ENCODE results near the gene SP4. TPM values are rescaled to one million over a fixed set of nuclear protein-coding genes. Genes with fewer than 3 reads are reported as not detected.

SP4 gene
- total RNA-seq, 6 donors from 2014 or later, result 2.4 to 19.3 (median 9.5) TPM

DNA sequence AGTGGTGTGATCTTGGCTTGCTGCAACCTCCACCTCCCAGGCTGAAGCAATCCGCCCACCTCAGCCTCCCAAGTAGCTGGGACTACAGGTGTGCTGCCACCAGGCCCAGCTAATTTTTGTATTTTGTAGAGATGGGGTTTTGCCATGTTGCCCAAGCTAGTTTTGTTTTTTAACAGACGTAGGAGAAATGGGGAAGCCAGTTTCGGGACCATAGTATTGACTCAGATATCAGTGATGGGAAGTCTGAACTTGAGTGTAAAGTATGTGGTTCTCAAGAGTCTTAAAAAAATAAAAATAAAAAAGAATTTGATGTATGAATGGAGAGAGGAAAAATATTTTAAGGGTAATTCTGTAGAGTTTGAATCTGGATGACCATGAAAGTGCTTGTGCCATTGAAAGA is 34.2 kb downstream of the SP4 start:
- no peaks in the 10 kb centered on the region for H3K27me3 ChIP-seq
- H3K9me3 ChIP-seq, result no peaks in the 10 kb centered on the region
- WGBS, 2 donors, result 77 to 89% methylated on average over 3 of the region's 3 CpGs
- H3K36me3 ChIP-seq, result no peaks in the 10 kb centered on the region
- H3K27ac ChIP-seq, result no peak overlapping the region
- ATAC-seq (ENCODE audit: low FRiP score in 2 of 2) (no peak), DNase-seq (no peak)
- H3K4me3 ChIP-seq, result no peak overlapping the region
- no peak for TF ChIP-seq EP300 (IDR thresholded peaks at IDR 0.05)
- H3K4me1 ChIP-seq, result peaks cover 0 to 4% (median 0%) of the 10 kb centered on the region in 4 donors

DNA sequence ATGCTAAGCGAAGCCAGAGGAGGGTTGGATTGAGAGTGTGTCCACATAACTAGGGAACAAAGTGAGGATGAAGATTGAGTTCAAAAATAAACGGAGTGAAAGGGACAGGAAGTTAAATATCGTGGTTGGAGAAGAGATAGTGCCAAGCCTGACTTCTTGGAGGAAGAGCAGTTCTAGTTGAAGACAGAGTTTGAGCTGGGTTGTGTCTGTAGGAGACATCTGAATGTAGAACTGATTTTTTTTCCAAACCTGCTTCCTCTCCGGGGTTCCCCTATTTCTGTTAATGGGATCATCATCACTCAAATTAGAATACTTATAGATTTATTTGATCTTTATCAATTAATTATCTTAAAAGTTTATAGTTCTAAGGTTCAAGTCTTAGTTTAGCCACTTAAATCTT is 35.6 kb downstream of the SP4 start:
- no peaks in the 10 kb centered on the region for H3K36me3 ChIP-seq
- ATAC-seq (ENCODE audit: low FRiP score in 2 of 2) (no peak), DNase-seq (no peak)
- TF ChIP-seq, protein P1, sequence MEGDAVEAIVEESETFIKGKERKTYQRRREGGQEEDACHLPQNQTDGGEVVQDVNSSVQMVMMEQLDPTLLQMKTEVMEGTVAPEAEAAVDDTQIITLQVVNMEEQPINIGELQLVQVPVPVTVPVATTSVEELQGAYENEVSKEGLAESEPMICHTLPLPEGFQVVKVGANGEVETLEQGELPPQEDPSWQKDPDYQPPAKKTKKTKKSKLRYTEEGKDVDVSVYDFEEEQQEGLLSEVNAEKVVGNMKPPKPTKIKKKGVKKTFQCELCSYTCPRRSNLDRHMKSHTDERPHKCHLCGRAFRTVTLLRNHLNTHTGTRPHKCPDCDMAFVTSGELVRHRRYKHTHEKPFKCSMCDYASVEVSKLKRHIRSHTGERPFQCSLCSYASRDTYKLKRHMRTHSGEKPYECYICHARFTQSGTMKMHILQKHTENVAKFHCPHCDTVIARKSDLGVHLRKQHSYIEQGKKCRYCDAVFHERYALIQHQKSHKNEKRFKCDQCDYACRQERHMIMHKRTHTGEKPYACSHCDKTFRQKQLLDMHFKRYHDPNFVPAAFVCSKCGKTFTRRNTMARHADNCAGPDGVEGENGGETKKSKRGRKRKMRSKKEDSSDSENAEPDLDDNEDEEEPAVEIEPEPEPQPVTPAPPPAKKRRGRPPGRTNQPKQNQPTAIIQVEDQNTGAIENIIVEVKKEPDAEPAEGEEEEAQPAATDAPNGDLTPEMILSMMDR (IDR thresholded peaks at IDR 0.05), result no peak
- TF ChIP-seq POLR2AphosphoS5 (IDR thresholded peaks at IDR 0.05), result no peak
- no peak for TF ChIP-seq EP300 (IDR thresholded peaks at IDR 0.05)
- no peak for TF ChIP-seq POLR2A (IDR thresholded peaks at IDR 0.05)
- peaks cover 0 to 2% (median 0%) of the 10 kb centered on the region in 4 donors for H3K4me1 ChIP-seq
- H3K4me3 ChIP-seq, result no peak overlapping the region
- H3K27me3 ChIP-seq, result no peaks in the 10 kb centered on the region
- H3K9me3 ChIP-seq, result no peaks in the 10 kb centered on the region
- no peak overlapping the region for H3K27ac ChIP-seq
- WGBS, 2 donors, result 59 to 66% methylated on average over 4 of the region's 4 CpGs

DNA sequence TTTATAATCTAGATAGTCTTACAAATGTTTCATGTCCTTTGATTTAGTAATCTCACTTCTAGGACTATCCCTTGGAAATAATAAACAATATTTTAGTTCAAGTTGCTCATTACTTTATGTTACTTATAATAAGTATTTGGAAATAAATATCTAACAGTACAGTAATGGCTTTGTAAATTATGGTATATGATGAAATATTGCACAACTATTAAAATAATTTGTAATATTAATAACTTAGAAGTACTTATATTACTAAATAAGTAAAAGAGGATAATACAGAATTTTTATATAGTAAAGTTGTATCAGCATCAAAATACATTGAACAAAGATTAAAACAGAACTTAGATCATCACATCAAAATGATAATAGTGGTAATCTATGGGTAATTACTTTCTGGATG is 41.1 kb downstream of the SP4 start:
- Histone ChIP-seq H3K4me3 (no peak overlapping the region), H3K27ac (no peak overlapping the region), H3K36me3 (no peaks in the 10 kb centered on the region), H3K27me3 (no peaks in the 10 kb centered on the region), H3K4me1 (no peaks in the 10 kb centered on the region), H3K9me3 (no peaks in the 10 kb centered on the region)
- TF ChIP-seq POLR2A (IDR thresholded peaks at IDR 0.05) (no peak), POLR2AphosphoS5 (IDR thresholded peaks at IDR 0.05) (no peak), EP300 (IDR thresholded peaks at IDR 0.05) (no peak)
- TF ChIP-seq, protein P1 (IDR thresholded peaks at IDR 0.05), result no peak
- DNase-seq (no peak), ATAC-seq (ENCODE audit: low FRiP score in 2 of 2) (no peak)

DNA sequence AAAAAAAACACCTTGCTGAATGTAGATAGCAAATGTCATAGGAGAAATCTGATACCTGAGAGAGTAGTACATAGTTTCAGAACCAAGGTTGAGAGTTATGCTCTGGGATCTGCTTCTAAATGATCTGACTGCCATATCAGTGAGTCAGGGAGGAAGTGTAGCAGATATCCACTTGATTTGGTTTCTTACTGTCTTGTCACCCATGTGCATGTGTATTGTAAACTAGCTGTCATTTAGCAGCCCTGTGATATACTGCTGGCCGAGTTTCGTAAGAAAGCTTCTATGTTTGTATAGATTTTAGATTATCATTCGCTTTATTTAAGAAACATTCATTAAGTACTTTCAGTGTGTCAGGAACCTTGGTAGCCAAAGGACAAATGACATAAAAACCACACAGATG is 42.0 kb downstream of the SP4 start:
- no peaks in the 10 kb centered on the region for H3K4me1 ChIP-seq
- no peaks in the 10 kb centered on the region for H3K36me3 ChIP-seq
- H3K9me3 ChIP-seq, result no peaks in the 10 kb centered on the region
- no peaks in the 10 kb centered on the region for H3K27me3 ChIP-seq
- 82 to 86% methylated on average over 3 of the region's 3 CpGs for WGBS, 2 donors
- H3K27ac ChIP-seq, result no peak overlapping the region
- no peak for ATAC-seq (ENCODE audit: low FRiP score in 2 of 2)
- H3K4me3 ChIP-seq, result no peak overlapping the region
- DNase-seq, result no peak
- TF ChIP-seq POLR2A (IDR thresholded peaks at IDR 0.05), result no peak
- TF ChIP-seq EP300 (IDR thresholded peaks at IDR 0.05), result no peak
- no peak for TF ChIP-seq POLR2AphosphoS5 (IDR thresholded peaks at IDR 0.05)
- TF ChIP-seq, protein P1 (IDR thresholded peaks at IDR 0.05), result no peak

DNA sequence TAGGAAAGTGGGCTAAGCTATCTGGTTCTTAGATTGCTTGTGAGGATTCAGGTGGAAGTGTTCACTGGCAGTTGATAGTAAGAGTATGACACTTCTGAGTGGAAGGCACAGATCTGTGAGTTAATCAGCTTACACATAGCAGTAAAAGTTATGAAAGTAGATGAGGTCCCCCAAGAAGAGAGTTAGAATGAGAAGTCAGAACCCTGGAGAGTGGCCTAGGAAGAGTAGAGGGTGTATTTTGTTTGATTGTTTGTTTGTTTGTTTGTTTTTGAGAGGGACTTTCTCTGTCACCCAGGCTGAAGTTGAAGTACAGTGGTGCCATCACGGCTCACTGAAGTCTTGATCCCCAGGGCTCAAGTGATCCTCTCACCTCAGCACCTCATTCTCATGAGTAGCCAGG is 44.1 kb downstream of the SP4 start:
- Histone ChIP-seq H3K36me3 (peaks cover 0 to 2% (median 0%) of the 10 kb centered on the region in 4 donors), H3K27me3 (no peaks in the 10 kb centered on the region), H3K4me1 (no peaks in the 10 kb centered on the region), H3K9me3 (no peaks in the 10 kb centered on the region), H3K4me3 (no peak overlapping the region), H3K27ac (no peak overlapping the region)
- ATAC-seq (ENCODE audit: low FRiP score in 2 of 2), result no peak
- no peak for DNase-seq
- TF ChIP-seq EP300 (IDR thresholded peaks at IDR 0.05), result no peak
- TF ChIP-seq, protein P1 (IDR thresholded peaks at IDR 0.05), result no peak
- TF ChIP-seq POLR2AphosphoS5 (IDR thresholded peaks at IDR 0.05), result no peak
- TF ChIP-seq POLR2A (IDR thresholded peaks at IDR 0.05), result no peak
- WGBS, 2 donors, result 24 to 93% methylated on average over 1 of the region's 1 CpG
